GM19043 (cell line): Measurements from ENCODE around the gene OR52B4.
A peak's percentile ranks its signal among the peaks of the same experiment; 100 is the strongest.
"Not testable (repeated sequence)": the region's sequence is repeated elsewhere in the genome, so short reads cannot be mapped to it uniquely, and the experiment has no call there.

Experiments used
- ATAC-seq: cut with Tn5 transposase; IDR thresholded peaks from one replicate; pipeline ENCODE4 v1.9.1; 2021; ENCODE audit warnings: low read depth; ENCODE audit not compliant: unreplicated experiment

OR52B4 gene

DNA sequence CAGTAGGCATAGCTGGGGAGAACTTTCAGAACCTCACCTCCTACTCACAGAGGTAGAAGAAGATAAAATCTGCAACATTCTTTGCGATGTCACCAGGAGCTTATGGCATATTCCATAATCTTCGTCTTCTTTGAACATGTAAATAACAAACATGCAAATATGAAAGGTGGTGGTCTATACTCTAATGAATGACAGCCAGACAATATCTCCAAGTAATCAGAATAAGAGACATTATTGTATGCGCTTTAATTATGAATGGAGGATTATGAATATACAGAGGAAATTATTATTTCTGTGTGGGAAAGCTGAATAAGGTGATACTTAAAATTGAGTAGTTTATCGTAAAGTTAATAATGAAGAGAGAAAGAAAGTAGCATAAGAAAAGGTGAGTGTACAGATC lies at the start of gene OR52B4:
OR52B4 (minus strand) TSS at position 101 of the 400 bp plus-strand sequence; CDS start at position 10, 91 bp downstream.
- no peak for ATAC-seq

DNA sequence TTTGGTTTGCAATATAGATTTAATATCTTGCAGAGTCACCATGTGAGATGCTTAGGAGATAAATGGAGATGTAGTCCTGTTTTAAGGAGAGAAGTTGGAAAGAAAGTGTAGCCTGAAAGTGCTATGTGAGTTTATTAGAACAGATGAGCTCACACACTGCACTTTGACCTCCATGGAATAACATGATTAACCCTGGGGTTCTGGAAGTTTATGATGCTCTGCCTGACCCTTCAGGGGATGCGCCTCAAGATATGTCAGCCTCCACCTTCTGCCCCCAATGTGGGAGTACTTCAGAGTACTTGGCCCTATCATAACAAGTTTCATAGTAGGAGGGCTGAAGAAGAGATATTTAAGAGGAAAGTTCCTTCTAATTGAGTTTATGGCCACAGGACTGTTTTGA lies 48.6 kb upstream of the OR52B4 start:
- no peak for ATAC-seq

DNA sequence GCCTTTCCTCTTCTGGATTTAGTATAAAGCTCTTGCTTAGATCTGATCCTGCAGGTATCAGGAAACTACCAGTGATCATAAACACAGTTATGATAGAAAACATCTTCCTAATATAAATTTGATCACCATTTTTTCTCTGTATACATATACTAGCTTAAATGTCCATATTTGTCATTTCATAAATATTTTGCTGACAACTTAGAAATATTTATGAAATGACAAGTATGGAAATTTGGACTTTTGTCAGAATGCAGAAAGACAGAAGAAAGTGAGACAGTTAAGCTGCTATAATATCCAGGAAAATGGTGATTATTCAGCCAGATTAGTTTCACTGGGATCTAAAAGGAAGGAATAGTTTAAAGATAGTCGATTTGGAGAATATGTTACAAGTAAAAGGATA lies 48.1 kb upstream of the OR52B4 start:
- no peak for ATAC-seq

DNA sequence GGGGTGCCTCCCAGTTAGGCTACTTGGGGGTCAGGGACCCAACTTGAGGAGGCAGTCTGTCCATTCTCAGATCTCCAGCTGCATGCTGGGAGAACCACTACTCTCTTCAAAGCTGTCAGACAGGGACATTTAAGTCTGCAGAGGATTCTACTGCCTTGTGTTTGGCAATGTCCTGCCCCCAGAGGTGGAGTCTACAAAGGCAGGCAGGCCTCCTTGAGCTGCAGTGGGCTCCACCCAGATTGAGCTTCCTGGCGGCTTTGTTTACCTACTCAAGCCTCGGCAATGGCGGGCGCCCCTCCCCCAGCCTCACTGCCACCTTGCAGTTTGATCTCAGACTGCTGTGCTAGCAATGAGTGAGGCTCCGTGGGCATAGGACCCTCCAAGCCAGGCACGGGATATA lies 38.0 kb upstream of the OR52B4 start:
- ATAC-seq: not testable (repeated sequence)

DNA sequence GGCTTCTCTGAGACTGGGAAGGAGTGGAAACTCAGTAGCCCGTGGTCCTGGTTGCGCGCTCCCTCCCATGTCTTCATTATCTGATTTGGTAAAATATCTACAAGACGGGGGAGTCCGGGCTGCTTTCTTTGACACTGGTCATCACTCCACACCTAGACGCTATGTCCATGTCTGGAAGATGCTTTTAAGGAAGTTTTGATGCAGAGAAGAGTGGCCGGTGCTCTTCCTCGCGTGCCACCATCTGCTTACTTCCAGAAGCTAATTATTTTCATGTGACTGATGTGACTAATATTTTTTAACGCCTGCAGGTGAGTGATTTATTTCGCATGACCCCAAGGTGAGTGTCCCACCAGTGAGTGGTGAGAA lies 25.7 kb upstream of the OR52B4 start:
- ATAC-seq: peak; percentile 15

DNA sequence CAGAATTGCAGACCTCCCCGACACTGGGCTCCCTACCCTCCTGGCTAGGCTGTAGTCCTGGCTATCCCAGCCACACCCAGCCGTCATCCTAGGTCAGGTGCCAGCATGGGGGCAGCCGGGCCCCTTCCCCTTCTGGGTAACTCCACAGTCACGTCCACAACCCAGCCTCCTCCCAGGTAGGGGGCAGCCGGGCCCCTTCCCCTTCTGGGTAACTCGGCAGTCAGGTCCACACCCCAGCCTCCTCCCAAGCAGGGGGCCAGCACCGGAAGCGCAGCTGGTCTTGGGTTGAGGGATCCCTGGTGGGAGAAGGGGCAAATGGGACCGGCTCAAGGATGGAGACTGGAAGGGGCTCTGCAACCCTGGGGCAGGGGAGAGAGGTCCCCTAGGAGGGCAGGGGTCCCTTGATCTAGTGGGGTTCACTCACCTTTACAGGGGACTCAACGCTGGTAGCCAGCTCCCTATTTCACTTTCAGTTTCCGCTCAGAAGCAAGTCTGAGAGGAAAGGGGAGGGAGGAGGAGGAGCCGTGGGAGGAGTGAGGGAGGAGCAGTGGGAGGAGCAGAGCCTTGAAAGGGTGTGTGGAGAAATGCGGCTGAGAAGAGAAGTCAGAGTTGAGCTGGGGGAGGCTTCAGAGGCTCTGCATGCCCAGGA lies 25.1 kb upstream of the OR52B4 start, which contains the start of gene TRIM21:
TRIM21 (minus strand) TSS at position 494 of the 649 bp plus-strand sequence. CDS start 3,293 bp downstream, outside the sequence.
- peak; percentile 98 for ATAC-seq

DNA sequence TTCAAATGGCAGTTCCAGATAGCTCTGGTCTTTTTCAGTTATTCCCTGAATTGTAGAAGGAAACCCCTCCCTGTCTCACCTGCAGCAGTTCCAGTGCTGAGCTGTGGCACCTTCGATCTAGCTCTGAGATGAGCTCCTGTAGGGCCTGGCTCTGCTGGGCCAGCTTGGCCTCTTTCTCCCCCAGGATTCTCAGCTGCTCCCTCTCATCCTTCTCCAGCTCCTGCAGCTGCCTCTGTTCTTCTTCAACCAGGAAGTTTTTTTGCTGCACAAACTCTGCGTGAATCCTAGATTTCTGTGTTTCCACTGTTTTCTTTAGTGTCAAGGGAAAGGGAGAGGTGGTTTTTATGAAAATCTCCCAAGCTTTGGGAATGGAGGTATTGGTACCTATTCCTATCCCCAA lies 20.0 kb upstream of the OR52B4 start:
- ATAC-seq: no peak

DNA sequence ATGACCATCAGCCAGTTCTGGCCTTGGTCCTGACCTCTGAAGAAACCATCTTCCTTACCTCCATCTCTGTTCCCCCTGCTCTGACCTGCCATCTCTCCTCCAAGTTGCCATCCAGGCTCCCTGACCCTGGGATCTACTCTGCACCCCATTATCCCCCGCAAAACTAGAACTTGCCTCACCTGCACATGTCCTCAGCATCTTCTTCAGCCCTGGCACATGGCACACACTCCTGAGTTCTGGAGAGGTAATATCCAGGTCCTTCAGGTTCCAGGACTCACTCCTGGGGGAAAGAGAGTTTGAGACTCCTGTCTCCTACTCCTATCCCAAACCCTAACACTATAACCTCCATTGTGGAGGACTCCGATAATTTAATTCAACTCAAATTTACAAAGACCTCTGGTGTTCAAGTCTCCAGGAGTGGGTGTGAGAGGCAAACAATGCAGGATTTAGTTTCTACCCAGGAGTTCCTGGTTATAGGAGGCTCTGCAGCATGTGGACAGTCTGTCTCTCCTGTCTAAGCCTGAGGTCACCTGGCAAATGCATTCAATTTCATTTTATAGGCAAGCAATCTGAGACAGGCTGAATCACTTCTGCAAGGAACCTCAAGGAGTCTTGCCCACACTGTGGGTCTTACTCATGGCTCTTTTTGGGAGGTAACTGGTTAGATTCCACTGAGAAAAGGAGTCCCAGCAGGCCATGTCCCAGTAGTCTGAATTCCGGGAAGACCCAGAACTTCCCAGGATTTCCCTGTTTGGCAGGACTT lies 18.0 kb upstream of the OR52B4 start:
- no peak for ATAC-seq

DNA sequence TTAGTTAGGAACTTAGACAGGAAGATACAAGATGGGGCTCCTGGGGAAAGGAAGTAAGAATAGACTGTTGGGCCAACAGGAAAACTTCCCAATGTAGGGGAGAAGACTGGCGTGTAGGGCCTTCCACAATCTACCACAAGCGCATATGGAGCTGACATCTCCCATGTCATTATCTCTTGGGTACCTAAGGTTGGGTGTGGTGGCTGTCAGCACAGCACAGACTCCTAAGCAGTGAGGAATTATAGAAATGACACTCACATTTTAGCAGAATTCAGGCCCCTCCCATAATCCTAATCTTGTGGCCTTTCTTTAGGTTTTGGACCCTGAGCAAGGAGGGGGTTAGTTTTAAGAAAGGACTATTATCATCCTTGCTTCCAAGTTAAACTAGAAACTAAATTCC lies 13.7 kb upstream of the OR52B4 start:
- ATAC-seq: no peak

DNA sequence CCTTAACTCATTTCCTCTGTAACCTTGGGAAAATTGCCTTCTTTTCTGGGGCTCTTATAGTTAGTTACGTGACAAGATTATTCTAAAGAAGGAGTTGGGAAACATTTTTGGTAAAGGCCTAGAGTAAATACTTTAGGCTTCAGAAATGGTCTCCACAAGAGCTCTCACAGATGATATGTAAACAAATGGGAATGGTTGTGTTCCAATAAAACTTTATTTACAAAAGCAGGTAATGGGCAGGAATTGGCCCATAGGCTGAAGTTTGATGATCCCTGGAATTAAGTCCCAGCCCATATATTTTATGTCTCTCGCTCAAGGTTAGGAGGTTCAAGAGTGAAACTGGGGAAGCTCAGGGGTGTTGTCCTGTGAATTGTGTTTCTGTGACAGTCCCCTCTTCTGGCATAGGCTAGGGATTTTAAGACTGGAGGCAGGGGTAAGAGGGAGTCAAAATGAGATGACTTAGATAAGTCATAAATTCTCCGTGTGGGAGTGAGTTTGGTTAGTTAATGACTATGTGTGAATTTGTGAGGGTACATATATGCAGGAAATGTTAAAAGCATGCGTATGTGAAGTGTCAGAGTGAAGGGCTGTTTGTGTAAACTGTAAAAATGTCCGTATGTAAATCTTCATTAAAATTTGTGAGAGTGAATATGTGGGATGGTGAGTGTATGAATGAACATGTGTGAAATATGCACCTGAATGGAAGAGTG lies 7.4 kb upstream of the OR52B4 start:
- no peak for ATAC-seq

DNA sequence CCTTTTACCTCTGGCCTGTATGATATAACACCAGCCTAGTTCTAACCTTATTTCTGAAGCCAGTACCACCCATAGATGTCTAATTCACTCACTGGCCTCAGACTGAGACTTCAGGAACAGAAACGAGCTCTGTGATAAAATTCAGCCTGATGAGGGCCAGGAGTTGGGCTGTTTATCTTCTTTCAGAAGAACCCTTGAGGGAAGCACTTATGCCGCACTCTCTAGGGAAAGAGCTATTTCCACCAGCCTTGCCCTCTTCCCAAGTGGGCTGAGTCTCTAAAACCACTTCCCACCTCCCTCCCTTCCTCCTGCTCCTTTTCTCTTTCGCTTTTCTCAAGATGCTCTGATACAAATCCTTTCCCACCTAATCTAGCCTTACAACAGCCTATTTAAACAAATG lies 2.0 kb upstream of the OR52B4 start:
- ATAC-seq: no peak

DNA sequence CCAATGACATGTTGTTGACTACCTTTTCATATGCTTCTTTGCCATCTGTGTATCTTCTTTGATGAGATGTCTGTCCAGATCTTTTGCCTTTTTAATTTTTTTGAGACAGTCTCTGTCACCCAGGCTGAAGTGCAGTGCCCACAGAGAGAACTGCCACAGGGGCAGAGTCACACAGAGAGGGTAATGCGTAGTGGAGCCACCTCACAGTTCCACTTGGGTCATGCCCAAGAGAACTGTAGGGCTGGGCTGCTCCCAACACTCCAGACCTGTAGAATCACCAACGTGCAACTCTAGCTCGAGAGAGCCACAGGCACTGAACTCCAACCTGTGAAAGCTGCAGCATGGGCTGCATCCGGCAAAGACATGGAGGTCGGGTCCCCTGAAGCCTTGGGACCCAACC lies 20.0 kb downstream of the OR52B4 start:
- not testable (repeated sequence) for ATAC-seq

DNA sequence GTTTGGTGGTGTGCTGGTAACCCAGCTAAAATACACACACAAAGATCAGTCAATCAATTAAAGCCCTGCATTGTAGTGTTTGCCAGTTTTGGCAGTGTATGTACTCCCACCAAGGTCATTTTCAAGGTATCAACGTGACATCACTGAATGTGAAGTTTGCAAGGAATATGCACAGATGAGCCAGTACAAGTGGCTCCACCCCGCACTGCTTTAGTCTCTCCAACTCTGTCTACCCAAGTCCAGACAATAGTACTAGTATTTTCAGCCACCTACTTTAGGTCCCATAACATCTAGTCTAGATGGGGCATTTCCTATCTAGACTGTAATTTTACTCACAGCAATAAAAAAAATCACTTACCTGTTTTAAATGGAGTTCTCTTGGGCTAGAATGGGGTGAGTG lies 22.8 kb downstream of the OR52B4 start:
- not testable (repeated sequence) for ATAC-seq

DNA sequence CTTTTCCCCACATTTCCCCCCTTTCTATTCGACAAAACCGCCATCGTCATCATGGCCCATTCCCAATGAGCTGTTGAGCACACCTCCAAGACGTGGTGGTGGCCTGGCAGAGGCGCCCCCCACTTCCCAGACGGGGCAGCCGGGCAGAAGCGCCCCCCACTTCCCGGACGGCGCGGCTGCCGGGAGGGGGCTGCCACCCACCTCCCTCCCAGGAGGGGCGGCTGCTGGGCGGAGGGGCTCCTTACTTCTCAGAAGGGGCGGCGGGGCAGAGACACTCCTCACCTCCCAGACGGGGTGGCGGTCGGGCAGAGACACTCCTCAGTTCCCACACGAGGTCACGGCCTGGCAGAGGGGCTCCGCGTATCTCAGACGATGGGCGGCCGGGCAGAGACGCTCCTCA lies 33.8 kb downstream of the OR52B4 start:
- ATAC-seq: not testable (repeated sequence)
